Lower leg skin (tissue), 3 donors: ENCODE data around the gene SHANK1.

Experiments used
- POLR2A ChIP-seq, 2 donors: fragments of 450-650 bp; IDR thresholded peaks; one replicate each; pipeline ENCODE4 v1.6.1; 2016 to 2017; ENCODE audit warnings: antibody characterized with exemption in 2 of 2, mild to moderate bottlenecking in 1 of 2, moderate library complexity in 1 of 2
- TF ChIP-seq, protein P1 (sequence below), 3 donors: fragments of 450-650 bp; IDR thresholded peaks; one replicate each; pipeline ENCODE4 v1.5.1; 2016; ENCODE audit warnings: antibody characterized with exemption in 3 of 3, mild to moderate bottlenecking in 3 of 3, moderate library complexity in 2 of 3

DNA sequence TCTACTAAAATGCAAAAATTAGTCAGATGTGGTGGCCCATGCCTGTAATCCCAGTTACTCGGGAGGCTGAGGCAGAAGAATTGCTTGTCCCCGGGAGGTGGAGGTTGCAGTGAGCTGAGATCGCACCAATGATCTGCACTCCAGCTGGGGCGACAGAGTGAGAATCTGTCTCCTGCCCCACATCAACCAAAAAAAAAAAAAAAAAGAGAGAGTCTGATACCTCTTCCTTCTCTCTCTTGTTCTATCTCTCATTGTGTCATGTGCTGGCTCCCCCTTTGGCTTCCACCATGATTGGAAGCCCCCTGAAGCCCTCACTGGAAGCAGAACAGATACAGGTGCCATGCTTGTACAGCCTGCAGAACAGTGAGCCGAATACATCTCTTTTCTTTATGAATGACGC is 23.9 kb upstream of the SHANK1 start:
- no peak for TF ChIP-seq POLR2A (IDR thresholded peaks at IDR 0.05)
- TF ChIP-seq, protein P1, sequence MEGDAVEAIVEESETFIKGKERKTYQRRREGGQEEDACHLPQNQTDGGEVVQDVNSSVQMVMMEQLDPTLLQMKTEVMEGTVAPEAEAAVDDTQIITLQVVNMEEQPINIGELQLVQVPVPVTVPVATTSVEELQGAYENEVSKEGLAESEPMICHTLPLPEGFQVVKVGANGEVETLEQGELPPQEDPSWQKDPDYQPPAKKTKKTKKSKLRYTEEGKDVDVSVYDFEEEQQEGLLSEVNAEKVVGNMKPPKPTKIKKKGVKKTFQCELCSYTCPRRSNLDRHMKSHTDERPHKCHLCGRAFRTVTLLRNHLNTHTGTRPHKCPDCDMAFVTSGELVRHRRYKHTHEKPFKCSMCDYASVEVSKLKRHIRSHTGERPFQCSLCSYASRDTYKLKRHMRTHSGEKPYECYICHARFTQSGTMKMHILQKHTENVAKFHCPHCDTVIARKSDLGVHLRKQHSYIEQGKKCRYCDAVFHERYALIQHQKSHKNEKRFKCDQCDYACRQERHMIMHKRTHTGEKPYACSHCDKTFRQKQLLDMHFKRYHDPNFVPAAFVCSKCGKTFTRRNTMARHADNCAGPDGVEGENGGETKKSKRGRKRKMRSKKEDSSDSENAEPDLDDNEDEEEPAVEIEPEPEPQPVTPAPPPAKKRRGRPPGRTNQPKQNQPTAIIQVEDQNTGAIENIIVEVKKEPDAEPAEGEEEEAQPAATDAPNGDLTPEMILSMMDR (IDR thresholded peaks at IDR 0.05), result no peak
